ENCODE data around the gene CEP350. TPM values are rescaled to one million over a fixed set of nuclear protein-coding genes. Genes with fewer than 3 reads are reported as not detected.

The CEP350 gene
- total RNA-seq, 2 donors from 2014 or later: 41.5 to 55.4 TPM

GRCh38 chr1:179929955-179930798 is 24.4 kb upstream of the CEP350 start:
- Histone ChIP-seq H3K9me3 (no peaks in the 10 kb centered on the region), H3K4me3 (no peak overlapping the region), H3K27ac (peak overlapping the region in 3 of 4 donors; percentile 49 to 71 (median 59)), H3K36me3 (replicated peaks in 1 of 2; ENCODE audit: insufficient read depth in 1 of 2, low read depth in 2 of 2) (no peaks in the 10 kb centered on the region), H3K27me3 (no peaks in the 10 kb centered on the region), H3K4me1 (peaks cover 23% of the 10 kb centered on the region)
- WGBS, 2 donors: 25 to 29% methylated on average over 2 of the region's 2 CpGs
- DNase-seq (peak in 2 of 4 donors; percentile 11 to 15), ATAC-seq (peak; percentile 43)
- no peak for TF ChIP-seq POLR2A (IDR thresholded peaks at IDR 0.05)
- TF ChIP-seq, protein P1, sequence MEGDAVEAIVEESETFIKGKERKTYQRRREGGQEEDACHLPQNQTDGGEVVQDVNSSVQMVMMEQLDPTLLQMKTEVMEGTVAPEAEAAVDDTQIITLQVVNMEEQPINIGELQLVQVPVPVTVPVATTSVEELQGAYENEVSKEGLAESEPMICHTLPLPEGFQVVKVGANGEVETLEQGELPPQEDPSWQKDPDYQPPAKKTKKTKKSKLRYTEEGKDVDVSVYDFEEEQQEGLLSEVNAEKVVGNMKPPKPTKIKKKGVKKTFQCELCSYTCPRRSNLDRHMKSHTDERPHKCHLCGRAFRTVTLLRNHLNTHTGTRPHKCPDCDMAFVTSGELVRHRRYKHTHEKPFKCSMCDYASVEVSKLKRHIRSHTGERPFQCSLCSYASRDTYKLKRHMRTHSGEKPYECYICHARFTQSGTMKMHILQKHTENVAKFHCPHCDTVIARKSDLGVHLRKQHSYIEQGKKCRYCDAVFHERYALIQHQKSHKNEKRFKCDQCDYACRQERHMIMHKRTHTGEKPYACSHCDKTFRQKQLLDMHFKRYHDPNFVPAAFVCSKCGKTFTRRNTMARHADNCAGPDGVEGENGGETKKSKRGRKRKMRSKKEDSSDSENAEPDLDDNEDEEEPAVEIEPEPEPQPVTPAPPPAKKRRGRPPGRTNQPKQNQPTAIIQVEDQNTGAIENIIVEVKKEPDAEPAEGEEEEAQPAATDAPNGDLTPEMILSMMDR (IDR thresholded peaks at IDR 0.05): no peak
- intact Hi-C loops (cut with DNase I): no loop called here

- no peaks in the 10 kb centered on the region for H3K27me3 ChIP-seq
- H3K4me3 ChIP-seq: no peak overlapping the region
- H3K9me3 ChIP-seq: no peaks in the 10 kb centered on the region
- ATAC-seq (peak; percentile 75), DNase-seq (peak in 1 of 4 donors; percentile 17)
- TF ChIP-seq POLR2A (IDR thresholded peaks at IDR 0.05): no peak
- TF ChIP-seq, protein P1 (IDR thresholded peaks at IDR 0.05): no peak
- peak overlapping the region in 3 of 4 donors; percentile 49 to 71 (median 59) for H3K27ac ChIP-seq
- intact Hi-C loops (cut with DNase I): no loop called here
- peaks cover 23% of the 10 kb centered on the region for H3K4me1 ChIP-seq
- 29 to 53% methylated on average over 3 of the region's 3 CpGs for WGBS, 2 donors
- H3K36me3 ChIP-seq (replicated peaks in 1 of 2; ENCODE audit: insufficient read depth in 1 of 2, low read depth in 2 of 2): no peaks in the 10 kb centered on the region
Observed at GRCh38 chr1:179930867-179931266, 23.7 kb upstream of the CEP350 start.

DNA sequence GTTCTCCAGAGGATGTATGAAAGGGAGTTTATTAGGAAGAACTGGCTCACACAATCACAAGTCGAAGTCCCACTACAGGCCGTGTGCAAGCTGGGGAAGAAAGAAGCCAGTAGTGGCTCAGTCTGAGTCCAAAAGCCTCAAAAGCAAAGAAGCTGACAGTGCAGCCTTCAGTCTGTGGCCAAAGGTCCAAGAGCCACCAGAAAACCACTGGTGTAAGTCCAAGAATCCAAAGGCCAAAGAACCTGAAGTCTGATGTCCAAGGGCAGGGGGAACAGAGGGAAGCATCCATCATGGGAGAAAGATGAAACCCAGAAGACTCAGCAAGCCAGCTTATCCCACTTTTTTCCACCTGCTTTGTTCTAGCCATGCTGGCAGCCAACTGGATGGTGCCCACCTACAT is 21.4 kb upstream of the CEP350 start:
- Histone ChIP-seq H3K9me3 (no peaks in the 10 kb centered on the region), H3K4me1 (peaks cover 23% of the 10 kb centered on the region), H3K4me3 (no peak overlapping the region), H3K27me3 (no peaks in the 10 kb centered on the region), H3K36me3 (replicated peaks in 1 of 2; ENCODE audit: insufficient read depth in 1 of 2, low read depth in 2 of 2) (no peaks in the 10 kb centered on the region), H3K27ac (no peak overlapping the region)
- no peak for ATAC-seq
- intact Hi-C loops (cut with DNase I): no loop called here
- no peak for TF ChIP-seq POLR2A (IDR thresholded peaks at IDR 0.05)
- TF ChIP-seq, protein P1 (IDR thresholded peaks at IDR 0.05): no peak
- no peak for DNase-seq
- 68 to 88% methylated on average over 2 of the region's 2 CpGs for WGBS, 2 donors

GRCh38 chr1:179935909-179936496 is 18.6 kb upstream of the CEP350 start:
- TF ChIP-seq, protein P1 (IDR thresholded peaks at IDR 0.05): no peak
- TF ChIP-seq POLR2A (IDR thresholded peaks at IDR 0.05): no peak
- Histone ChIP-seq H3K4me1 (peaks cover 17% of the 10 kb centered on the region), H3K27me3 (no peaks in the 10 kb centered on the region), H3K36me3 (replicated peaks in 1 of 2; ENCODE audit: insufficient read depth in 1 of 2, low read depth in 2 of 2) (no peaks in the 10 kb centered on the region), H3K9me3 (no peaks in the 10 kb centered on the region), H3K4me3 (no peak overlapping the region), H3K27ac (no peak overlapping the region)
- ATAC-seq: no peak
- 79 to 81% methylated on average over 1 of the region's 1 CpG for WGBS, 2 donors
- DNase-seq: no peak
- intact Hi-C loops (cut with DNase I): no loop called here

Data from body of pancreas (tissue), 4 donors.